Measurements from ENCODE around the gene ZNF799.
"Not testable (repeated sequence)": the region's sequence is repeated elsewhere in the genome, so short reads cannot be mapped to it uniquely, and the experiment has no call there.

The ZNF799 gene

DNA sequence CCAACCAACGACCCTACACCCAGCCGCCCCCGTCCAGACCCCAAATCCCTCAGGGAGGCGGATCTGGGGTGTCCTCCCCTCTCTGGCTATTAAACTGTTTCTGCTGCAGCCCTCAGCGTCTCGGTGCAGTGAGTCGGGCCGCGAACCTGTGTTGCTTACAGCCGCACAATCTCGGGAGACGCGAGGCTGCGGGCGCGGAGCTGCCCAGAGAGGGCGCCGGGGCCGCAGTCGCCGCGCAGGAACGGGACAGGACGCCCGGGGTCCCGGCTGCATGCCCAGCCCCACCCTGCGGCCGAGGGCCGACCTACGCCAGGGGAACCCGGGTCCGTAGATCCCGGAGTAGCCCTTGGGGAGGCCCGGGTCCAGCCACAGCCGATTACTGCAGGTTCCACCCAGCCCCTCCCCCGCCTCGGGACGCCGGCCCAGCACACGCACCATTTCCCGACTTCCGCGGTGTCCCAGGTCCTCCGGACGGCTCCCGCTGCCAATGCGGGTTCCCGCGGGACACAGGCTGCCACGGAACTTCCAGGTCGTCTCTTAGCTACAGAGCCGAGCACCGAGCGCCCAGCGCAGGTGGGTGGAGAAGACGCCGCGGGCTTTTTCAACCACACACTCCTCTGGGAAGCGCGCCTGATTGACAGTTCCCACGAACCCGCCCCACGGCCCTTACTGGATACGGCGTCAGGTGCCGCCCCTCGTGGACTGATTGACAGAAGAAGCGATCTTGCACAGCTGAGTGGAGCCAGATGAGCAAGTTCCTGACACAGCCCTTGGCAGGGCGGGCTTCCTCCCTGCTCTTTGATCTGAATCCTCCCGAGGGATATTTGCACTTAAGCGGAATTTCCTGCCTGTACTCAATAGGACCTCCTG lies at the start of gene ZNF799:
Gene ZNF799 (minus strand): TSS at position 639 of the 870 bp plus-strand sequence. CDS start 201 bp downstream, at position 438.
- DNase-seq (ENCODE audit: low spot score), result peak; percentile 96

DNA sequence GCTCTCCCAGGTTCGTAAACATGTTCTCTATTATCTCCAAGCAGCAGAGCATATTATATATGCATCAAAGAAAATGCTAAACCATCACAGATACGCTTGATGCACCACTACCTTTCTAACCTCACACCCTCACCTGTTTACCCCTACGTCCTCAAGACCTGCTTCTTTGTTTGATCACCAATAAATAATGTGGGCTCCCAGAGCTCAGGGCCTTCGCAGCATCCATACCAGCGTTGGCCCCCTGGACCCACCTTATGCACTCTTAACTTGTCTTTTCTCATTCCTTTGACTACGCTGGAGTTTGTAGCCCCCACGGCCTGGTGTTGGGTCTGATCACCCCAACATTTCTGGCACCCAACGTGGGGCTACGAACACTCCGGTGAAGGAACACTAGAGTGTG lies 49.8 kb upstream of the ZNF799 start:
- DNase-seq (ENCODE audit: low spot score), result no peak

- no peak for DNase-seq (ENCODE audit: low spot score)
Measured at GRCh38 chr19:12448808-12449207, 47.7 kb upstream of the ZNF799 start.

- DNase-seq (ENCODE audit: low spot score), result peak; percentile 98
Measured at GRCh38 chr19:12440541-12441316, 39.7 kb upstream of the ZNF799 start, which contains the start of gene ZNF443. TSS of gene ZNF443 (minus strand) at chr19:12441021. CDS start at chr19:12440914, 107 bp downstream.

GRCh38 chr19:12439686-12440540 lies 38.8 kb upstream of the ZNF799 start:
- DNase-seq (ENCODE audit: low spot score), result peak; percentile 7

GRCh38 chr19:12430726-12431299 lies 29.7 kb upstream of the ZNF799 start:
- DNase-seq (ENCODE audit: low spot score), result not testable (repeated sequence)

DNA sequence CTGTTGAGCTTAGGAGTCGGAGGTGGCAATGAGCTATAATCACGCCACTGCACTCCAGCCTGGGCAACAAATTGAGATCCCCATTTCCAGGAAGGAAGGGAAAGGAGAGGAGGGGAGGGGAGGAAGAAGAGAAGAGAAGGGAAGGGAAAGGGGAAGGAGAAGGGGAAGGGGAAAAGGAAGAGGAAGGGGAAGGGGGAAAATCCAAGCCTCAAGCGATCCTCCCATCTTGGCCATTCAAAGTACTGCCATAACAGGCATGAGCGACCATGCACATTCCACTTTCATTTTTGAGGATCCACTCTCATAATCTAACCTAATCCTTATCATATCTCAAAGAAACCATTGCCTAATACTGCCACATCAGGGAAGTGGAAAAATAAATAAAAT lies 24.8 kb upstream of the ZNF799 start:
- no peak for DNase-seq (ENCODE audit: low spot score)

GRCh38 chr19:12425236-12425887 lies 24.3 kb upstream of the ZNF799 start:
- no peak for DNase-seq (ENCODE audit: low spot score)

- not testable (repeated sequence) for DNase-seq (ENCODE audit: low spot score)
Measured at GRCh38 chr19:12417273-12417672, 16.2 kb upstream of the ZNF799 start.

GRCh38 chr19:12411893-12412292 lies 10.8 kb upstream of the ZNF799 start:
- no peak for DNase-seq (ENCODE audit: low spot score)

- not testable (repeated sequence) for DNase-seq (ENCODE audit: low spot score)
Measured at GRCh38 chr19:12399901-12400632, 1.0 kb downstream of the ZNF799 start.

- not testable (repeated sequence) for DNase-seq (ENCODE audit: low spot score)
Measured at GRCh38 chr19:12391148-12391547, 9.9 kb downstream of the ZNF799 start.

- not testable (repeated sequence) for DNase-seq (ENCODE audit: low spot score)
Measured at GRCh38 chr19:12386365-12386764, 14.7 kb downstream of the ZNF799 start.

DNA sequence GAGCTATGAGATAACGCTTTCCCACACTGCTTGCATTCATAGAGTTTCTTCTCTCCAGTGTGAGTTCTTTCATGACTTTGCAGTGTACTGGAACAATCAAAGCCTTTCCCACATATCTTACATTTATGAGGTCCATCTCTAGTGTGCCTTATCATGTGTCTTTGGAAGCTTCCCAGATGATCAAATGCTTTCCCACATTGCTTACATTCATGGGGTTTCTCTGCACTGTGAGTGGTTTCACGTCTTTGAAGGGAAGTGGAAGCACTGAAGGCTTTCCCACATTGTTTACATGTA lies 20.7 kb downstream of the ZNF799 start:
- DNase-seq (ENCODE audit: low spot score), result no peak

GRCh38 chr19:12379732-12380443 lies 21.2 kb downstream of the ZNF799 start:
- no peak for DNase-seq (ENCODE audit: low spot score)

- no peak for DNase-seq (ENCODE audit: low spot score)
Measured at GRCh38 chr19:12374026-12374425, 27.0 kb downstream of the ZNF799 start.

DNA sequence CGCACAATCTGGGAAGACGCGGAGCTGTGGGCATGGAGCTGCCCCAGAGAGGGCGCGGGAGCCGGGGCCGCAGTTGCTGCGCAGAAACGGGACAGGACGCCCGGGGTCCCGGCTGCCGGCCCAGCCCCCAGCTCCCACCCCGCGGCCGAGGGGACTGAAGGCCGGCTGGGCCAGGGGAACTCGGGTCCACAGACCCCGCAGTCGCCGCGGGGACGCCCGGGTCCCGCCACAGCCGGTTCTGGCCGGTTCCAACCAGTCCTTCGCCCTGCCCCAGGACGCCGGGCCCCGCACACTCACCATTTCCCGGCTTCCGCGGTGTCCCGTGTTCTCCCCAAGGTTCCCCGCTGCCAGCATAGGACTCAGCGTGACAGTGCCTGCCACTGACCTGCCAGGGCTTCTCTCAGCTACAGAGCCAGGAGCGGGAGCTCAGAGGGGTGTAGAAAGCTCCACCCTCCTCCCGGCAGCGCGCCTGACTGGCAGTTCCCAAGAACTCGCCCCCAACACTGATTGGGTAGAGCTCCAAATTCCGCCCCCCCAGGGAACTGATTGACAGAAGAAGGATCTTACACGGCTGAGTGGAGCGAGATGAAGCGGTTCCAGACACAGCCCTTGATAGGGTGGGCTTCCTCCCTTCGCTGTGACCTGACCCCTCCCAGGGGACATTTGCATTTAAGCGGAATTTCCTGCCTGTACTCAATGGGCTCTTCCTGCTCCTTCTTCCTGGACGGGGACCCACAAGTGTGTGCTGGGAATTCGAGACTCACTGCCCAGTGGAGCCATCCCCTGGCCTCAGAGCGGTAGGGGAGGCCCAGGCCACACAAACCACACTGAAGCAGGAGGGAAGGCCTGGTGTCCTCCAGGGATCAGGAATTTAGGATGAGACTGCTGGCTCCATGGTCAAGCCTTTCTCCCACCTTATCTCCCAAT lies 35.6 kb downstream of the ZNF799 start, which contains the start of gene ZNF442:
Gene ZNF442 (minus strand): TSS at position 448 of the 927 bp plus-strand sequence. CDS start 2,052 bp downstream, outside the sequence.
- DNase-seq (ENCODE audit: low spot score), result peak; percentile 93

DNA sequence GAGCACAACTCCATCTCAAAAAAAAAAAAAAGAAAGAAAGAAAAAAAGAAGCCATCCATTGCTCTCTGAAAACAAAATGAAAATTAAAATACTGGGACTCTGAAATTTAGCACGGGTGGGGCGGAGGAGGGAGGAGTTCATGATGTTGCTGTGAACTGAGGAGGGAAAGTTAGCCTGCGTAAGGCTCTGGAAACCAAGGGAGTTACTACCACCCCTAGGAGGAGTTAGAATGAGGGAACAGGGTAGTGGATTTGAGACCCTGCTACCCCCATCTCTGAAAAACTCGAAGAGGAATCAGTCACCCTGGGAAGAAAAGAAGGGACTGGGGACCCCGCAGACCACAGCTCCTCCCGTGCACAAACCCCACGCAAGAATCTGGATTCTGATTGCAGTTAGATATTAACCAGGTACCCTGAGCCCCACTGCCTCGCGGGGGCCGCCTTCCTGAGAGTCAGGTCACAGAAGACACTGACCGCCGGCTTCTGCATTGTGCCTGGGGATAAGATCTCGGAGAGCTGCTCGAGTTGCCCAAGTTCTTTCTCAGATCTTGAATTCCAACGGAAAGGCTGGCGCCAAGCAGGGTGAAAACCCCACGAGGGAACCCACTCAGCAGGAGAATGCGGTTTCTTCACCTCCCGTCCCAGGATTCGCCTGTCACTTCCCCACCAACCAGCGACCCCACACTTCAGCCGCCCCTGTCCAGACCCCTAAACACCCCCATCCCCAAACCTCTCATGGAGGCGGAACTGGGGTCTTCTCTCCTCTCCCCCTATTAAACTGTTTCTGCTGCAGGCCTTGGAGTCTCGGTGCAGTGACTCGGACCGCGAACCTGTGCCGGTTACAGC lies 36.5 kb downstream of the ZNF799 start:
- peak; percentile 5 for DNase-seq (ENCODE audit: low spot score)

All from kidney capillary endothelial cell (primary cell).